K562 (cell line): ENCODE measurements around the gene HDAC6. TPM values are rescaled to one million over a fixed set of nuclear protein-coding genes. Genes with fewer than 3 reads are reported as not detected.

ENCODE experiments used
- ATAC-seq: fragments of 200-7000 bp; cut with Tn5 transposase; 3 replicates; pipeline ENCODE4 v1.9.1; 2020; ENCODE audit warnings: moderate library complexity
- BruUV-seq: library from RNA; stranded (reverse); fragments of 400-500 nt; replicated peaks from 2 replicates; lab custom pipeline; 2021; lab: Mats Ljungman, UMichigan
- CTCF ChIA-PET: fragments of 300-600 bp; formaldehyde crosslinking; extraction: SDS; loops from one replicate; lab custom pipeline; 2021; ENCODE audit warnings: low intra/inter-chr PET ratio; lab: Yijun Ruan, JAX
- POLR2A ChIA-PET: fragments of 300-600, 350-650 bp; sonication (Branson Sonifier 250); formaldehyde crosslinking; extraction: SDS; loops from one replicate; lab custom pipeline; 2021; ENCODE audit warnings: antibody characterized with exemption, inconsistent platforms; lab: Yijun Ruan, JAX
- DNase-seq, 4 experiments: peaks; one replicate each; pipeline versions ENCODE4 v3.0.0 to v3.0.0-alpha.2; 2011 to 2018; ENCODE audit warnings: low spot score in 3 of 4, mixed read lengths in 3 of 4; ENCODE audit errors: extremely low read depth in 1 of 4
- FAIRE-seq: peaks from 2 replicates; lab custom pipeline; 2011; peaks lifted over from hg19 to GRCh38; lab: Jason Lieb, UNC
- H2AFZ ChIP-seq: 2 replicates; pipeline ENCODE4 v1.6.0; 2011; ENCODE audit warnings: low read depth, low read length, control low read depth, inconsistent platforms
- H3K27ac ChIP-seq: fragments of 200-600 bp; 3 replicates; pipeline ENCODE4 v1.8.0; 2011; ENCODE audit warnings: low read depth, mild to moderate bottlenecking, control low read depth, inconsistent platforms, low read length, moderate library complexity, mixed read lengths; ENCODE audit errors: extremely low read depth
- H3K27me3 ChIP-seq, 2 experiments: fragments of 300-600 bp in 1 of 2; 2 replicates in 1 of 2; 3 replicates in 1 of 2; pipeline versions ENCODE4 v1.6.0 to v1.8.0; 2011; ENCODE audit warnings: inconsistent platforms in 2 of 2, low read length in 2 of 2, mild to moderate bottlenecking in 1 of 2, mixed read lengths in 1 of 2, moderate library complexity in 1 of 2; ENCODE audit not compliant: control insufficient read depth in 2 of 2, insufficient read depth in 2 of 2
- H3K36me3 ChIP-seq: fragments of 300-600 bp; 3 replicates; pipeline ENCODE4 v1.8.0; 2011; ENCODE audit warnings: mild to moderate bottlenecking, low read length, inconsistent platforms; ENCODE audit not compliant: control insufficient read depth, insufficient read depth
- H3K4me1 ChIP-seq, 2 experiments: fragments of 200-600 bp in 1 of 2; replicated peaks in 1 of 2; 2 replicates in 1 of 2; 3 replicates in 1 of 2; pipeline versions ENCODE4 v1.5.1 to v1.8.0; 2011; ENCODE audit warnings: inconsistent platforms in 2 of 2, low read length in 2 of 2, mild to moderate bottlenecking in 1 of 2, mixed read lengths in 1 of 2, moderate library complexity in 1 of 2; ENCODE audit not compliant: control insufficient read depth in 2 of 2, insufficient read depth in 2 of 2
- H3K4me2 ChIP-seq: 2 replicates; pipeline ENCODE4 v1.6.1; 2011; ENCODE audit warnings: low read length, control low read depth, inconsistent platforms, mixed read lengths; ENCODE audit not compliant: insufficient read depth
- H3K4me3 ChIP-seq: fragments of 200-600 bp; sonication (generic), shearing (Covaris generic); 2 replicates; pipeline ENCODE4 v1.5.1; 2016; ENCODE audit warnings: control low read depth, inconsistent platforms
- H3K79me2 ChIP-seq: fragments of 200-600 bp; 3 replicates; pipeline ENCODE4 v1.8.0; 2011; ENCODE audit warnings: low read length, inconsistent platforms; ENCODE audit not compliant: control insufficient read depth, insufficient read depth
- H3K9ac ChIP-seq, 2 experiments: 2 replicates each; pipeline versions ENCODE4 v1.6.0 to v1.6.1; 2011; ENCODE audit warnings: low read depth in 2 of 2, low read length in 2 of 2, control low read depth in 1 of 2, inconsistent platforms in 1 of 2, mild to moderate bottlenecking in 1 of 2, mixed read lengths in 1 of 2; ENCODE audit not compliant: insufficient read depth in 1 of 2
- H3K9me1 ChIP-seq: one replicate; pipeline ENCODE4 v1.6.0; 2011; ENCODE audit warnings: inconsistent platforms, mild to moderate bottlenecking, low read length, moderate library complexity; ENCODE audit not compliant: control insufficient read depth, insufficient read depth
- H3K9me3 ChIP-seq: replicated peaks from 2 replicates; pipeline ENCODE4 v1.5.1; 2011; ENCODE audit warnings: low read depth, low read length, inconsistent platforms; ENCODE audit not compliant: control insufficient read depth, insufficient read depth
- H4K20me1 ChIP-seq: replicated peaks from 2 replicates; pipeline ENCODE4 v1.6.1; 2011; ENCODE audit warnings: low read length, inconsistent platforms, mixed read lengths; ENCODE audit not compliant: control insufficient read depth, insufficient read depth
- CEBPG ChIP-seq, 3 experiments: fragments of 200-800 bp in 1 of 3; sonication (Bioruptor generic) in 1 of 3; sonication (generic) in 1 of 3; formaldehyde crosslinking in 1 of 3; IDR thresholded peaks in 2 of 3; conservative IDR thresholded peaks in 1 of 3; 2 replicates each; pipeline versions ENCODE4 v1.6.1 to v1.8.0; 2016 to 2022; ENCODE audit warnings: missing compliant biosample characterization in 2 of 3, missing genetic modification characterization in 2 of 3, mild to moderate bottlenecking in 1 of 3, missing genetic modification reagents in 1 of 3
- CTCF ChIP-seq, 3 experiments: IDR thresholded peaks in 2 of 3; conservative IDR thresholded peaks in 1 of 3; 2 replicates each; pipeline ENCODE4 v1.5.1; 2011 to 2012; ENCODE audit warnings: low read length in 3 of 3, mild to moderate bottlenecking in 3 of 3, control low read depth in 2 of 3, improper control_type of control experiment in 1 of 3, inconsistent platforms in 1 of 3, low read depth in 1 of 3, mixed read lengths in 1 of 3, moderate library complexity in 1 of 3; ENCODE audit not compliant: insufficient read depth in 2 of 3
- DEAF1 ChIP-seq: fragments of 450-650 bp; formaldehyde crosslinking; IDR thresholded peaks from 2 replicates; pipeline ENCODE4 v1.4.0; 2020; ENCODE audit warnings: mild to moderate bottlenecking, moderate library complexity
- ELF1 ChIP-seq: fragments of 200-800 bp; sonication (Bioruptor generic); IDR thresholded peaks from 2 replicates; pipeline ENCODE4 v1.6.1; 2016; ENCODE audit warnings: missing genetic modification characterization, missing compliant biosample characterization
- HES1 ChIP-seq: fragments of 450-650 bp; IDR thresholded peaks from 2 replicates; pipeline ENCODE4 v1.6.1; 2016; ENCODE audit warnings: low read depth, mild to moderate bottlenecking, moderate library complexity
- MYBL2 ChIP-seq, 2 experiments: fragments of 450-650 bp in 1 of 2; sonication (generic) in 1 of 2; formaldehyde crosslinking in 1 of 2; IDR thresholded peaks; 2 replicates each; pipeline versions ENCODE4 v1.6.1 to v1.8.1; 2017 to 2022; ENCODE audit warnings: borderline replicate concordance in 1 of 2, inconsistent platforms in 1 of 2, low read depth in 1 of 2, mild to moderate bottlenecking in 1 of 2, missing genetic modification reagents in 1 of 2, moderate library complexity in 1 of 2
- PHF21A ChIP-seq: fragments of 450-650 bp; IDR thresholded peaks from 2 replicates; pipeline ENCODE4 v1.6.1; 2017; ENCODE audit warnings: low read depth, borderline replicate concordance
- SNIP1 ChIP-seq: fragments of 450-650 bp; IDR thresholded peaks from 2 replicates; pipeline ENCODE4 v1.7.1; 2017; ENCODE audit warnings: low read depth, mild to moderate bottlenecking
- STAG1 ChIP-seq: sonication (generic); formaldehyde crosslinking; IDR thresholded peaks from 2 replicates; pipeline ENCODE4 v1.5.0; 2020; ENCODE audit warnings: missing genetic modification reagents, borderline replicate concordance
- TEAD4 ChIP-seq, 2 experiments: sonication (generic) in 1 of 2; formaldehyde crosslinking in 1 of 2; IDR thresholded peaks; 2 replicates each; pipeline versions ENCODE4 v1.6.1 to v1.8.0; 2012 to 2022; ENCODE audit warnings: borderline replicate concordance in 1 of 2, inconsistent platforms in 1 of 2, low read length in 1 of 2, mild to moderate bottlenecking in 1 of 2, missing genetic modification reagents in 1 of 2
- THRB ChIP-seq: fragments of 450-650 bp; formaldehyde crosslinking; conservative IDR thresholded peaks from 2 replicates; pipeline ENCODE4 v1.4.0; 2022; ENCODE audit warnings: mild to moderate bottlenecking, missing genetic modification characterization
- ZBTB1 ChIP-seq: sonication (generic); formaldehyde crosslinking; IDR thresholded peaks from 2 replicates; pipeline ENCODE4 v1.8.1; 2023; ENCODE audit warnings: missing genetic modification reagents, low read depth, mild to moderate bottlenecking, borderline replicate concordance
- ZBTB2 ChIP-seq: fragments of 450-650 bp; IDR thresholded peaks from 2 replicates; pipeline ENCODE4 v1.6.1; 2016; ENCODE audit warnings: antibody characterized with exemption
- WGBS: fragments of 100-300 bp; shearing (Covaris generic); methylation state at CpG from one replicate; pipeline ENCODE4 v1.1.6; 2016; ENCODE audit warnings: low coverage, mixed read lengths; ENCODE audit not compliant: insufficient coverage; ENCODE audit errors: missing lambda C conversion rate; 5-methylcytosine and 5-hydroxymethylcytosine counted together
- in situ Hi-C: fragments of 300-500 bp; cut with MboI; formaldehyde crosslinking; loops from 4 replicates; pipeline ENCODE4 v1.15.0; 2018; ENCODE audit warnings: inconsistent platforms, mixed read lengths
- intact Hi-C: fragments of 100-400 bp; cut with micrococcal nuclease; formaldehyde crosslinking; loops from 2 replicates; pipeline ENCODE4 v1.14.2; 2022
- polyA plus RNA-seq, 8 experiments: library from polyadenylated mRNA; depleted of rRNA in 4 of 8; stranded (reverse) in 5 of 8; unstranded in 3 of 8; fragments of >200 nt; fragmentation: Nextera tagmentation in 2 of 8; fragmentation: Illumina TruSeq in 1 of 8; extraction: Ambion mirVana in 2 of 8; extraction: Trizol in 1 of 8; gene quantifications; 2 replicates each; pipeline versions ENCODE4 v1.2.1 to v1.2.3, GENCODE V29; 2011 to 2014; ENCODE audit warnings: inconsistent platforms in 1 of 8, missing spikeins in 1 of 8
- total RNA-seq, 7 experiments: library from RNA; depleted of rRNA in 6 of 7; stranded (reverse); fragments of >200 nt in 6 of 7; fragmentation: Illumina TruSeq in 2 of 7; extraction: Trizol in 2 of 7; gene quantifications; 2 replicates each; pipeline versions ENCODE4 v1.2.1 to v1.2.3, GENCODE V29; 2011 to 2021; ENCODE audit warnings: low replicate concordance in 1 of 7

Gene HDAC6
- total and polyA plus RNA-seq, 9 of the 15 experiments (the other 6 are each of a cell fraction or from before 2014, with no cell fraction given), result 29.9 to 101 (median 71.2) TPM

GRCh38 chrX:48806081-48806480 lies 4.2 kb downstream of the HDAC6 start:
- Histone ChIP-seq H3K4me2 (no peak overlapping the region), H3K9ac (no peak overlapping the region), H3K36me3 (peaks cover 34% of the 10 kb centered on the region; the same call in 2 of the 3 replicates), H2AFZ (no peak overlapping the region), H3K79me2 (peaks cover 8% of the 10 kb centered on the region), H3K27me3 (no peaks in the 10 kb centered on the region), H4K20me1 (no peaks in the 10 kb centered on the region), H3K4me3 (no peak overlapping the region), H3K9me1 (no peaks in the 10 kb centered on the region), H3K9me3 (no peaks in the 10 kb centered on the region), H3K4me1 (peaks cover 4 to 6% of the 10 kb centered on the region in 2 experiments; a peak in 4 of 5 replicates), H3K27ac (no peak overlapping the region)
- ATAC-seq (no peak), FAIRE-seq (no peak), DNase-seq (peak in 1 of 4 experiments; percentile 35)
- intact Hi-C loops, result loop anchor here (10.0 kb wide), 1 partner anchor 369 kb away; the partner anchor contains the start of gene PLP2
- in situ Hi-C loops, result no loop called here
- BruUV-seq, result no TSS peak
- ChIA-PET CTCF (no interaction called here), POLR2A (interaction anchor here (1.0 kb wide), 1 partner anchor 92 kb away, joined by 4 read pairs; the partner anchor contains the start of genes PQBP1 and TIMM17B)
- WGBS, result 60% methylated on average over 2 of the region's 4 CpGs
- TF ChIP-seq ZBTB1 (CRISPR knock-in tag) (no peak), STAG1 (CRISPR knock-in tag) (no peak), CTCF (IDR thresholded peaks at IDR 0.05 in 2 of 3, conservative IDR thresholded peaks at IDR 0.05 in 1 of 3; ENCODE audit: insufficient read depth in 2 of 3, low read depth in 1 of 3, low read length in 3 of 3) (peak; percentile 32 to 53 (median 46); a peak in 5 of 6 replicates), MYBL2 (IDR thresholded peaks at IDR 0.05; ENCODE audit: low read depth) (no peak), MYBL2 (CRISPR knock-in tag; IDR thresholded peaks at IDR 0.05; ENCODE audit: borderline replicate concordance) (no peak), THRB (no peak), CEBPG (CRISPR knock-in tag; IDR thresholded peaks at IDR 0.05) (no peak), CEBPG (tag; conservative IDR thresholded peaks at IDR 0.05 in 1 of 2, IDR thresholded peaks at IDR 0.05 in 1 of 2) (no peak), DEAF1 (CRISPR knock-in tag) (0 out of 2 replicates have a peak, but pooled peaks have one; percentile 13), SNIP1 (no peak), PHF21A (no peak), ZBTB2 (no peak), ELF1 (tag) (no peak), TEAD4 (IDR thresholded peaks at IDR 0.05; ENCODE audit: low read length) (no peak), TEAD4 (CRISPR knock-in tag; IDR thresholded peaks at IDR 0.05; ENCODE audit: borderline replicate concordance) (no peak), HES1 (no peak)
